ENCODE measurements around the gene CLOCK. TPM values are rescaled to one million over a fixed set of nuclear protein-coding genes. Genes with fewer than 3 reads are reported as not detected.

The CLOCK gene
- total RNA-seq, 1 donor = 8.2 TPM

GRCh38 chr4:55518442-55518841 is 28.3 kb downstream of the CLOCK start:
- Histone ChIP-seq H3K4me3 (ENCODE audit: low read length) (no peak overlapping the region), H3K9me3 (ENCODE audit: low read depth, low read length) (no peaks in the 10 kb centered on the region), H3K27me3 (ENCODE audit: insufficient read depth, low read length) (no peaks in the 10 kb centered on the region), H3K4me1 (ENCODE audit: insufficient read depth, low read length) (no peaks in the 10 kb centered on the region)

GRCh38 chr4:55517526-55518229 is 29.0 kb downstream of the CLOCK start:
- H3K4me3 ChIP-seq (ENCODE audit: low read length) = no peak overlapping the region
- H3K27me3 ChIP-seq (ENCODE audit: insufficient read depth, low read length) = no peaks in the 10 kb centered on the region
- H3K4me1 ChIP-seq (ENCODE audit: insufficient read depth, low read length) = no peaks in the 10 kb centered on the region
- H3K9me3 ChIP-seq (ENCODE audit: low read depth, low read length) = no peaks in the 10 kb centered on the region

- Histone ChIP-seq H3K4me1 (ENCODE audit: insufficient read depth, low read length) (peaks cover 4% of the 10 kb centered on the region), H3K4me3 (ENCODE audit: low read length) (no peak overlapping the region), H3K27me3 (ENCODE audit: insufficient read depth, low read length) (no peaks in the 10 kb centered on the region), H3K9me3 (ENCODE audit: low read depth, low read length) (no peaks in the 10 kb centered on the region)
Measured at GRCh38 chr4:55512922-55513571, 33.7 kb downstream of the CLOCK start.

DNA sequence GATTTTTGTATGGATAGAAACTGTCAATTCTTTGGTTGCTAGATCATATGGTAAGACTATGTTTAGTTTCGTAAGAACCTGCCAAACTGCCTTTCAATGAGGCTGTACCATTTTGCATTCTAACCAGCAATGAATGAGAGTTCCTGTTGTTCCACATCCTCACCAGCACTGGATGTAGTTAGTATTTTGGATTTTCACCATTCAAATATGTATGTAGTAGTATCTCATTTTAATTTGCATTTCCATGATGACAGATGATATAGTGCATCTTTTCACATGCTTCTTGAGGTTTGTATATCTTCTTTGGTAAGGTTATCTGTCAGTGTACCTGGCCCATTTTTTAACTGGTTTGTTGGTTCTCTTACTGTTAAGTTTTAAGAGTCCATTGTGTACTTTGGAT is 34.6 kb downstream of the CLOCK start:
- H3K4me3 ChIP-seq (ENCODE audit: low read length) = no peak overlapping the region
- H3K4me1 ChIP-seq (ENCODE audit: insufficient read depth, low read length) = peaks cover 4% of the 10 kb centered on the region
- H3K27me3 ChIP-seq (ENCODE audit: insufficient read depth, low read length) = no peaks in the 10 kb centered on the region
- no peaks in the 10 kb centered on the region for H3K9me3 ChIP-seq (ENCODE audit: low read depth, low read length)

DNA sequence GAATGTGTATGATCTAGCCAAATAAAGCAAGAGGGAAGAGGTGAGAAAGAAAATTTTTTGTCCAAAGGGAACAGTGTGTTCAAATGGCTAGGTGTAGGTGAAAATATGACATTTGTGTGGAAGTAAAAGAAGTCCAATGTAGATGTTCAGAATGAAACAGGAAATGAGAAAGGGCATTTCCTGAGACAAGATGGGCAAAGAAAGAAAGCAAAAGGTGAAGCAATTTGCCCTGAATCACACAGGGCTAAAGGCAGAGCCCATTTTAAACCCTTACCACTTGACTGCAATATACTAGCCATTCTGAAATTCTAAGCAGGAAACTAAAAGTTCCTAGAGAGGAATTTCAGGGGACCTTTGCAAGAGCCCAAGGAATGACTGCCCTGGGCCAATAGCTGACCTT is 36.0 kb downstream of the CLOCK start:
- H3K4me1 ChIP-seq (ENCODE audit: insufficient read depth, low read length) = peaks cover 4% of the 10 kb centered on the region
- no peak overlapping the region for H3K4me3 ChIP-seq (ENCODE audit: low read length)
- H3K27me3 ChIP-seq (ENCODE audit: insufficient read depth, low read length) = no peaks in the 10 kb centered on the region
- H3K9me3 ChIP-seq (ENCODE audit: low read depth, low read length) = no peaks in the 10 kb centered on the region

DNA sequence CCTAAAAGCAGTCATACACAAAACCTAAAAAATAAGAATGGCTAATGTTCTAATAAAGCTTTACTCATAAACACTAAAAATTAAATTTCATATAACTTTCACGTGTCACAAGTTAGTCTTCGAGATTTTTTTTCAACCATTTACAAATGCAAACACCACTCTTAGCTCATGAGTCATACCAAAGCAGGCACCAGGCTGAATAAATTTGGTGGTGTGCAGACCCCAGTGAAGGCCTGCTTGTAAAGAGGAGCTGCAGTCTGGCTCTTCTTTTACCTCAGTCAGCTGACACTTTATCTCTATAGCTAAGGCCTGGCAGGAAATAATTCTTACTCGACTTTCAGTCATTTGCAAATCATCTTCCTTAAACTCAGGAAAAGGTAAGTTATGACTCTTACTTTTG is 37.4 kb downstream of the CLOCK start:
- no peak overlapping the region for H3K4me3 ChIP-seq (ENCODE audit: low read length)
- H3K9me3 ChIP-seq (ENCODE audit: low read depth, low read length) = no peaks in the 10 kb centered on the region
- H3K4me1 ChIP-seq (ENCODE audit: insufficient read depth, low read length) = peaks cover 4% of the 10 kb centered on the region
- H3K27me3 ChIP-seq (ENCODE audit: insufficient read depth, low read length) = no peaks in the 10 kb centered on the region

DNA sequence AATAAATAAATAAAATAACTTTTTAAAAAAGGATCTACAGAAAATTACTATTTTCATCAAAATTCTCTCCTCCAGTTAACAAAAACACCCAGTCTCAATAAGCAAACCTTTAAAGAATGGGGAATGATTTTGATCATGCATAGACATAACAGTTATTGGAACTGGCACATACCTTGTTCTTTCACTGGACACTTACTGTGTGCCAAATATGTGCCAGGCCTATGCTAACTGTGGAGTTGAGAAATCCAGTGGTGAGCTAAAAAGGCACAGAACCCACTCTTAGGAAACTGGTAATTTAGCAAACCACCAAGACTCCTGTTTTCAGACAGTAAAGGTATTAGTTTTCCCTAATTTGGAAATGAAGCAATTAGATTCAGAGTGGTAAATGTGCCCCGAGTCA is 39.1 kb downstream of the CLOCK start:
- Histone ChIP-seq H3K4me1 (ENCODE audit: insufficient read depth, low read length) (peaks cover 4% of the 10 kb centered on the region), H3K4me3 (ENCODE audit: low read length) (no peak overlapping the region), H3K27me3 (ENCODE audit: insufficient read depth, low read length) (no peaks in the 10 kb centered on the region), H3K9me3 (ENCODE audit: low read depth, low read length) (no peaks in the 10 kb centered on the region)

- Histone ChIP-seq H3K9me3 (ENCODE audit: low read depth, low read length) (no peaks in the 10 kb centered on the region), H3K4me3 (ENCODE audit: low read length) (no peak overlapping the region), H3K4me1 (ENCODE audit: insufficient read depth, low read length) (no peaks in the 10 kb centered on the region), H3K27me3 (ENCODE audit: insufficient read depth, low read length) (no peaks in the 10 kb centered on the region)
Measured at GRCh38 chr4:55503169-55503568, 43.5 kb downstream of the CLOCK start.

DNA sequence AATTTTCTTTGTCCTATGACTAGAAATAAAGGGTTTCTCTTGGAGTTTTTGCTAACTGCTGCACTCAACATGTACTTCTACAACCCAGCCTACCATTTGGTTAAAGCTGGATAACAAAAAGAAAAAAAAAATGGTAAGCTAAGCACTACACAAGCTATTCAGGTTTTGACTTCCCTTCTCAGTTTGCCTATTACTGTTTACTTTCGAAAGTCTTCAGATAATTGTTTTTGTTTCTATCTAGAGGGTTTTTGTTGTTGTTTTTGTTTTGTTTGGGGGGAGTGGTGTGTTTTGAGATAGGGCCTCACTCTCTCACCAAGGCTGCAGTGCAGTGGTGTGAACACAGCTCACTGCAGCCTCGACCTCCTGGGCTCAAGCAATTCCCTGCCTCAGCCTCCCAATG is 46.6 kb downstream of the CLOCK start:
- Histone ChIP-seq H3K27me3 (ENCODE audit: insufficient read depth, low read length) (no peaks in the 10 kb centered on the region), H3K4me1 (ENCODE audit: insufficient read depth, low read length) (no peaks in the 10 kb centered on the region), H3K4me3 (ENCODE audit: low read length) (no peak overlapping the region), H3K9me3 (ENCODE audit: low read depth, low read length) (no peaks in the 10 kb centered on the region)

DNA sequence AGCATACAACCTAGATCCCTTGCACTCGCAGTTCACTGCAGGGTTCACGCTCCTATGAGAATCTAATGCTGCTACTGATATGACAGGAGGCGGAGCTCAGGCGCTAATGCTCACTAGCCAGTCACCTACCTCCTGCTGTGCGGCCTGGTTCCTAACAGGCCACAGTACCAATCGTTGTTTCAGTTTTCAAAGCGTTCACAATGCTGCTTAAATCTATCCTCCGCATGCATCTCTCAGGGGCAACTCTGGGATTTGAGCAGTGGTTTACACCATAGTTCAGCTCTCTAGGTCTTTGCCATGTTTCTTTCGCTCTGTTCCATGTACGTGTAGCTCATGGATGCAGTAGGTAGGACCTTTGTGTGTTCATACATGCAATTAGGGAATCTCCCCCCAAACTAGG is 47.2 kb downstream of the CLOCK start:
- Histone ChIP-seq H3K4me3 (ENCODE audit: low read length) (no peak overlapping the region), H3K27me3 (ENCODE audit: insufficient read depth, low read length) (no peaks in the 10 kb centered on the region), H3K4me1 (ENCODE audit: insufficient read depth, low read length) (no peaks in the 10 kb centered on the region), H3K9me3 (ENCODE audit: low read depth, low read length) (no peaks in the 10 kb centered on the region)

GRCh38 chr4:55498051-55498450 is 48.7 kb downstream of the CLOCK start:
- H3K9me3 ChIP-seq (ENCODE audit: low read depth, low read length) = no peaks in the 10 kb centered on the region
- H3K4me3 ChIP-seq (ENCODE audit: low read length) = no peak overlapping the region
- no peaks in the 10 kb centered on the region for H3K4me1 ChIP-seq (ENCODE audit: insufficient read depth, low read length)
- no peaks in the 10 kb centered on the region for H3K27me3 ChIP-seq (ENCODE audit: insufficient read depth, low read length)

DNA sequence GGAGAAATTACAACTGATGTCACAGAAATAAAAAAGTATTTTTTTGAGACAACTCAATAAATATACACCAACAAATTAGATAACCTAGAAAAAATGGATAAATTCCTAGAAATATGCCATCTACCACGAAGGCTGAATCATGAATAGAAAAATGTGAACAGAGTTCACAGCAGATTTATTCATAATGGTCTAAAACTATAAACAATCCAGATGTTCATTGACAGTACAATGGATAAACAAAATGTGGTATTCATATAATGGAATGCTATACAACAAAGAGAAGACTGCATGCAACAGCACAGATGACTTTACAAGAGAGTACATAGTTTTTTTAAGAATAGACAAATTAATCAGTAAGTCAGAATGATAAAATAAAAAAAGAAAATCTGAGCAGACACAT is 55.2 kb downstream of the CLOCK start:
- H3K27me3 ChIP-seq (ENCODE audit: insufficient read depth, low read length) = no peaks in the 10 kb centered on the region
- H3K9me3 ChIP-seq (ENCODE audit: low read depth, low read length) = no peaks in the 10 kb centered on the region
- H3K4me1 ChIP-seq (ENCODE audit: insufficient read depth, low read length) = no peaks in the 10 kb centered on the region
- no peak overlapping the region for H3K4me3 ChIP-seq (ENCODE audit: low read length)

GRCh38 chr4:55488716-55489115 is 58.0 kb downstream of the CLOCK start:
- H3K4me1 ChIP-seq (ENCODE audit: insufficient read depth, low read length) = no peaks in the 10 kb centered on the region
- no peaks in the 10 kb centered on the region for H3K27me3 ChIP-seq (ENCODE audit: insufficient read depth, low read length)
- no peak overlapping the region for H3K4me3 ChIP-seq (ENCODE audit: low read length)
- no peaks in the 10 kb centered on the region for H3K9me3 ChIP-seq (ENCODE audit: low read depth, low read length)

DNA sequence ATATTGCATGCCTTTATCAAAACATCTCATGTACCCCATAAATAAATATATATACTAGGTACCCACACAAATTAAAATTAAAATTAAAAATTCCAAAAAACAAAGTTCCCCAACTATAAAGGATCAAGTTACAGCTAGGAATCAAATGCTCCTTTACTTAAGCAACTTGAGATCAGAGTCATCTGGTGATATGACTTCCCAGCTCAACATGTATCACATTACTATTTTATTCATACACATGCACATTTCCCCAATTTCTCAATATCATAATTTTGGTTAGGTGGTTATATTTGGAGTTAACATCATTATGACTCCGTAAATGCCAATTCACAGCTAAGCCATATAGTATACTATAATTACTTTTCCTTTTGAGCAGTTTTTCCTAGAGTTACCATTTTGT is 60.9 kb downstream of the CLOCK start:
- no peaks in the 10 kb centered on the region for H3K27me3 ChIP-seq (ENCODE audit: insufficient read depth, low read length)
- H3K4me1 ChIP-seq (ENCODE audit: insufficient read depth, low read length) = no peaks in the 10 kb centered on the region
- no peak overlapping the region for H3K4me3 ChIP-seq (ENCODE audit: low read length)
- H3K9me3 ChIP-seq (ENCODE audit: low read depth, low read length) = no peaks in the 10 kb centered on the region

DNA sequence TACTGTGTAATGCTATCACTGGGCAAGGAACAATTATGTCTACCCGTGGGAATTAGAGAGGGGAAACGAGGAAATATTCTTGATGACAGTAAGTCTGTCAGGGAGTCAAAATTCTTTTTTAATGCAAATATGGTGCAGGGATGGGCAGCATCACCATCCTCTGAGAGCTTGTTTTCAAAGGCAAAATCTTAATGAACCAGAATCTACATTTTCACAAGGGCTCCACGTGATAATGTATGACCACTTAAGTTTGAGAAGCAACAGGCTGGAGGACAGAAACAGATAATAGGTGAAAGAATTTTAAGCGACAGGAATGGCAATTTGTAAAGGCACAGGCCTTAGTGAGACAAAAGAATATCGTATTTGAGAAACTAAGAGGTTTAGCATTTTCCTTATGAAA is 63.4 kb downstream of the CLOCK start:
- no peak overlapping the region for H3K4me3 ChIP-seq (ENCODE audit: low read length)
- H3K9me3 ChIP-seq (ENCODE audit: low read depth, low read length) = no peaks in the 10 kb centered on the region
- H3K4me1 ChIP-seq (ENCODE audit: insufficient read depth, low read length) = no peaks in the 10 kb centered on the region
- no peaks in the 10 kb centered on the region for H3K27me3 ChIP-seq (ENCODE audit: insufficient read depth, low read length)

All from mononuclear cell (primary cell).